GM21423 (cell line): ENCODE data around the gene PDCL2.
"Not testable (repeated sequence)": the region's sequence is repeated elsewhere in the genome, so short reads cannot be mapped to it uniquely, and the experiment has no call there.

Experiments used
- ATAC-seq: cut with Tn5 transposase; IDR thresholded peaks from one replicate; pipeline ENCODE4 v1.9.1; 2021; ENCODE audit warnings: mild to moderate bottlenecking, moderate library complexity; ENCODE audit not compliant: unreplicated experiment

The PDCL2 gene

DNA sequence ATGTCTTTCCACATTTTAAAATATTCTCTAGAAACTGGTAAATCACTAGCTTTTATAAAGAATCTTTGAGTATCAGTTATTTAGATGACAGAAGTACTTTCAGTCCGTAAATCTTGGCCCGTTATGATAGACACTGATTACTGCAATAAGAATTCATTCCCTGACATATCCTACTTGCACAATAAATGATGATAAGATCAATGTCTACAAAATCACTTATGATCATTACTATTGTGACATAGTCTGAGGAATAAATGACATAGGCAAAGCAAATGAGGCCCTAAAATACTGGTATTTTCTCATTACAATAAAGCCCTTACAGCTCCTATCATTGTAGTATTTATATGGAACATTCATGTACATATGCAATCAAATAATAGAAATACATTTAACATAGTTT, 6.6 kb upstream of the PDCL2 start:
- no peak for ATAC-seq

DNA sequence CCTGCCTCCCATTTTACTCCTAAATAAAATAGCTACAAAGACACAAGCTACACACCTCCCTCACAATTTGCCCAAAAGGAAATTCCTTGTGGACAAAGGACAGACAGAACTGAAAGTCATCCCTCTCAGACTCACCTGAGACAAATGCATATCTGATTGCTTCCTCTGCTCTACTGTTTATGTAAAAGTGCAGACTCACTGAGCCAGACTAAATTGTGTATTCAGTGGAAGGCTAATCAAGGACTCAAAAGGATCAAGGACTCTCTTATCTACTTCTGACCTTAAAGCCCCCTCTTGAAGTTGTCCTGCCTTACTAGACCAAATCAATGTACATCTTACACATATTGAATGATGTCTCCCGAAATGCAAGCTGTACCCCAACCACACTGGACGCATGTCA, 3.9 kb downstream of the PDCL2 start:
- ATAC-seq, result no peak

GRCh38 chr4:55582773-55583172, 9.3 kb downstream of the PDCL2 start:
- ATAC-seq, result not testable (repeated sequence)

- no peak for ATAC-seq
Measured at GRCh38 chr4:55578341-55579010, 13.6 kb downstream of the PDCL2 start.

DNA sequence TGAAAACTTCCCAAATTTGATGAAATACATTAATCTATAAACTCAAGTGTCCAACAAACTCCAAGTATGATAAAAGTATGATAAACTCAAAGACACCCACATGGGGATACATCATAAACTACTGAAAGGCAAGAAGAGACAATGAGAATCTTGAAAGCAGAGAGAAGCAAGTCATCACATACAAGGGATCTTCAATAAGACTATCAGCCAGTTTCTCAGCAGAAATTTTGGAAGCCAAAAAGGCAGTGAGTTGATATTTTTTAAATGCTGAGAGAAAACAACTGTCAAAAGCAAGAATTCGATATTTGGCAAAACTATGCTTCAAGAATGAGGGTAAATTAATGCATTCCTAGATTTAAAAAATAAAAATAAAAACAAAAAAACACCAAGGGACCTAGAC, 16.5 kb downstream of the PDCL2 start:
- ATAC-seq, result no peak

- ATAC-seq, result no peak
Measured at GRCh38 chr4:55574252-55574651, 17.8 kb downstream of the PDCL2 start.

- no peak for ATAC-seq
Measured at GRCh38 chr4:55571806-55572205, 20.2 kb downstream of the PDCL2 start.

- no peak for ATAC-seq
Measured at GRCh38 chr4:55568905-55569504, 23.0 kb downstream of the PDCL2 start.

- peak; percentile 100 for ATAC-seq
Measured at GRCh38 chr4:55561889-55562288, 30.2 kb downstream of the PDCL2 start.

- ATAC-seq, result no peak
Measured at GRCh38 chr4:55560096-55560495, 31.9 kb downstream of the PDCL2 start.

- no peak for ATAC-seq
Measured at GRCh38 chr4:55554453-55555030, 37.5 kb downstream of the PDCL2 start.

DNA sequence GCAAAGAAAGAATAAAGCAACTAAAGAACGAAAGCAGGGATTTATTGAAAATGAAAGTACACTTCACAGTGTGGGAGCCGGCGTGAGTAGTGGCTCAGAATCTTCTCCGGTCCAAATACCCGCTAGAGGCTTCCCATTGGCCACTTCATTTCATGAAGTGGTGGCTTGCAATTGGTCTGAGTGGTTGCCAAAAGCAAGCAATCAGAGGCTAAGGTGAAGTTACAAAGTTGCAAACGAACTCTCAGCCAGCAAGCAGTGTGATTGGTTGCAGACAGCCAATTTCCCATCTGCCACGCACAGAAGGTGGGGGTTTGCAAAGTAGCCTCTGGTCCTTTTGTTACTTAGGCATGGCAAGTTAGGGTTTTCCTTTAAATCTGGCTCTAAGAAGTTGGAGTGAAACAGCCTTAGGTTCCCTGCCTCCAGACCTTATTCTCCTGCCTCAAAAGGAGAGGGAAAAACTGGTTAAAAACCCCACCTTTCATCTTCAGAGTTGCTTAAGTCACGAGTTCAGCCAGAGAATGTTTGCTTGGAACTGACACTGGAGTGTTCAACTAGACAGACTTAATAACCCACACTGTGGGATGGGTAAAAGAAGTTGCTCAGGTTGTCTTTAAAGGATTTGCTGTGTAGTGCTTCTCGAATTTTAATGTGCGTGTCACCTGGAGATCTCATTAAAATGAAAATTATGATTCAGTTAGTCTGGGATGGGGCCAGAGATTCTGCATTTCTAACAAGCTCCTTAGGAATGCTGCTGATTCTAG, 38.4 kb downstream of the PDCL2 start:
- ATAC-seq, result no peak

GRCh38 chr4:55551964-55552363, 40.1 kb downstream of the PDCL2 start:
- ATAC-seq, result not testable (repeated sequence)

DNA sequence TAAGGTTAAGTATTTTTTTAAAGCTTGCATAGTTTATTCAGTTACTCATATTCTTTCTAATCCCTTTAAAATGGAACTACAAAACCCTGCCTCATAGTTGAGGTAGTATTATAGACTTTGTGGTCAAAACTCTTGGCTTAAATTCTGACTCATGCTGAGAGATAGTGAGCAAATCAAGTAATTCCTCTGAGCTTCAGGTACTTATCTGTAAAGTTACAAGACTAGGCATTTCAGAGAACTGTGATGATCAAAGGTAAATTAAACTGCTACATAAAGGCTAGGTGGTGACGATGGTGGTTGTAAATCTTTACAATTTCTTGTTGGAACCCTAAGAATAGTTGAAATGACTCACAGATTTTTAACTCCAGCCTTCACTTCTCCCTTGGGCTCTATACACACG, 42.2 kb downstream of the PDCL2 start:
- no peak for ATAC-seq

DNA sequence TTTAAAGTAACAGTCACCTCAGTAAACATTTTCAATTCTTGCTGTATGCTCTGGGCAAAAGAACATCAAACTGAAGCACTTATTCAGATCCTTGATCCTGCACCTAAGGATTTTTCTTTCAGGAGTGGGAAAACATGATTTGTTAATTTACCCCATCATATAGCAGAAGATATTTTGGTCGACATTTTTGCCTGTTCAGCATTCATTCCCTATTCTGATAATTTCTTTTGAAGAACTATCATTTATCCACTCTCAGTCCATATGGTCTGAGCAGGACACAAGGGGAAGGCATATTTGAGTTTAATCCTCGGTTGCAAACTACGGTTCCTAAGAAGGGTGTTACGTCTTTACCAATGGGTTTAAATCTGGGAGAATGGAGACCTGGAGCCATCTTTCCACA, 44.1 kb downstream of the PDCL2 start:
- no peak for ATAC-seq

GRCh38 chr4:55547466-55547770, 44.6 kb downstream of the PDCL2 start:
- ATAC-seq, result no peak

- peak; percentile 70 for ATAC-seq
Measured at GRCh38 chr4:55546756-55547465, 45.1 kb downstream of the PDCL2 start, which contains the start of gene CLOCK. Gene CLOCK (minus strand): TSS chr4:55546909. CDS start chr4:55482785, 64,124 bp downstream.

- ATAC-seq, result no peak
Measured at GRCh38 chr4:55546506-55546755, 45.6 kb downstream of the PDCL2 start.

- ATAC-seq, result peak; percentile 43
Measured at GRCh38 chr4:55545641-55546505, 46.2 kb downstream of the PDCL2 start.

DNA sequence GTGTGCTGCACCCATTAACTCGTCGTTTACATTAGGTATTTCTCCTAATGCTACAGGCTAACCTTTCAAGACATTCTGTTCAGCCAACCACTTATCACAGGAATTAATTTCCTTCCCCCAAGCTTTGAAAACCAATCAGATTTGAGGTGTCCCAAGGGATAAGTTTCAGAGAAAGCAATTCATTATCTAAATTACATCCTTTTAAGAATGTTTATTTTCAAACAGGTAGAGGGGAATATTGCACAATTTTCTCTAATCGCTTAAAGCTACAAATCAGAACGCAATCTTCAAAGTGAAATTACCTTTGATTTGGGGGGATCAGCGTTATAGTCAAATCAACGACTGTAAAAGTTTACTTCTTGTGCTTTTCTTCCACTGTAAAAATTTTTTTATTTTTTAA, 46.9 kb downstream of the PDCL2 start:
- ATAC-seq, result no peak

GRCh38 chr4:55543858-55544257, 48.2 kb downstream of the PDCL2 start:
- ATAC-seq, result no peak
